Lower lobe of right lung (tissue), 2 donors: ENCODE data around the gene PLCB2. TPM values are rescaled to one million over a fixed set of nuclear protein-coding genes. Genes with fewer than 3 reads are reported as not detected.

Experiments
- ATAC-seq, 2 donors: fragments of 200-7000 bp; cut with Tn5 transposase; one replicate each; pipeline ENCODE4 v1.9.1; 2020 to 2022; ENCODE audit warnings: mild to moderate bottlenecking in 2 of 2, moderate library complexity in 2 of 2
- DNase-seq: peaks from one replicate; pipeline ENCODE4 v3.0.0-alpha.2; 2020
- H3K27ac ChIP-seq: fragments of 200-600 bp; one replicate; pipeline ENCODE4 v1.8.0; 2022
- H3K27me3 ChIP-seq: fragments of 200-600 bp; one replicate; pipeline ENCODE4 v1.8.0; 2022; ENCODE audit warnings: low read depth
- H3K36me3 ChIP-seq: fragments of 200-600 bp; one replicate; pipeline ENCODE4 v1.8.0; 2022; ENCODE audit warnings: mild to moderate bottlenecking
- H3K4me1 ChIP-seq: fragments of 200-600 bp; one replicate; pipeline ENCODE4 v1.8.0; 2022
- H3K4me3 ChIP-seq: fragments of 200-600 bp; one replicate; pipeline ENCODE4 v1.8.0; 2022; ENCODE audit warnings: mild to moderate bottlenecking
- H3K9me3 ChIP-seq: fragments of 200-600 bp; one replicate; pipeline ENCODE4 v1.8.0; 2022
- intact Hi-C: fragments of 100-400 bp; cut with DNase I; formaldehyde crosslinking; loops from one replicate; pipeline ENCODE4 v1.11.0; 2022
- total RNA-seq: library from RNA; stranded (reverse); fragmentation: NEBNext Ultra II Directional; extraction: Animal tissue kit (Norgen Biotek cat#: 25700); gene quantifications from one replicate; pipeline ENCODE4 v1.2.1, GENCODE V29; 2021
- TF ChIP-seq, protein P1 (sequence below): fragments of 200-600 bp; IDR thresholded peaks from one replicate; pipeline ENCODE4 v1.8.0; 2022; ENCODE audit warnings: antibody characterized with exemption, mild to moderate bottlenecking
- donor health status: DM: no; HTN: yes; CAD: no; lungs with severe emphysema.

Gene PLCB2
- total RNA-seq, 1 donor from 2014 or later: 105 TPM

DNA sequence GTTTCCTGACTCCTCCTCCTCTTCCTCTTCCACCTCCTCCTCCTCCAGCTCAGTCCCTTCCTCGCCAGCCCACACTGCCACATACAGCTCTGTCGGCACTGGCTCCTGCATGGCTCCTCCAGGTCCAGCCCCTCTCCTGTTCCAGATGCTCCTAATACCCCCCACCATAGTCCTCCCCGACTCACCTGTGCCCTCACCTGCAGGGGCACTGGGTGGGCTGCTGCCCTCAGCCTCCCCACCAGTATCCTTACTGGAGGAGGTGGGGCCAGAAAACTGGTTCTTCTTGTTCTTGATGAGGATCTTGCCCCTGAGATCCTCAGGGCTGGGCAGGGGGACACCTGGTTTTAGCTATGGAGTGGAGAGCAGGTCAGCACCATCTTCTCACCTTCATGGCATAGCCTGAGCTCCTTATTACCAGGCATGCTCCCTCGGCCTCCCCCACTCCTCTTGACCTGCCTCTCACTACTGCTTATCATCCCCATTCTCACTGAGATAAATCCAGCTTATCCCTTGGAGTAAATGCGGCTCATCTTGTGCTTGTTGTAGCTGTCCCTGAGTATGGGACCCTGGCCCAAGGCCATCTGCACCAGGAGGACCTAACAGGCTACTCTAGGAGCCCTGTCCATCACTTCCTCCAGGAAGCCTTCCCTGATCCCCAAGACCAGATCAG lies 11.0 kb downstream of the PLCB2 start:
- peaks cover 27% of the 10 kb centered on the region for H3K36me3 ChIP-seq
- intact Hi-C loops: no loop called here
- H3K27ac ChIP-seq: no peak overlapping the region
- no peak overlapping the region for H3K4me3 ChIP-seq
- DNase-seq (peak; percentile 22), ATAC-seq (no peak)
- H3K27me3 ChIP-seq: peaks cover 7% of the 10 kb centered on the region
- TF ChIP-seq, protein P1, sequence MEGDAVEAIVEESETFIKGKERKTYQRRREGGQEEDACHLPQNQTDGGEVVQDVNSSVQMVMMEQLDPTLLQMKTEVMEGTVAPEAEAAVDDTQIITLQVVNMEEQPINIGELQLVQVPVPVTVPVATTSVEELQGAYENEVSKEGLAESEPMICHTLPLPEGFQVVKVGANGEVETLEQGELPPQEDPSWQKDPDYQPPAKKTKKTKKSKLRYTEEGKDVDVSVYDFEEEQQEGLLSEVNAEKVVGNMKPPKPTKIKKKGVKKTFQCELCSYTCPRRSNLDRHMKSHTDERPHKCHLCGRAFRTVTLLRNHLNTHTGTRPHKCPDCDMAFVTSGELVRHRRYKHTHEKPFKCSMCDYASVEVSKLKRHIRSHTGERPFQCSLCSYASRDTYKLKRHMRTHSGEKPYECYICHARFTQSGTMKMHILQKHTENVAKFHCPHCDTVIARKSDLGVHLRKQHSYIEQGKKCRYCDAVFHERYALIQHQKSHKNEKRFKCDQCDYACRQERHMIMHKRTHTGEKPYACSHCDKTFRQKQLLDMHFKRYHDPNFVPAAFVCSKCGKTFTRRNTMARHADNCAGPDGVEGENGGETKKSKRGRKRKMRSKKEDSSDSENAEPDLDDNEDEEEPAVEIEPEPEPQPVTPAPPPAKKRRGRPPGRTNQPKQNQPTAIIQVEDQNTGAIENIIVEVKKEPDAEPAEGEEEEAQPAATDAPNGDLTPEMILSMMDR: no peak
- peaks cover 1% of the 10 kb centered on the region for H3K4me1 ChIP-seq
- H3K9me3 ChIP-seq: no peaks in the 10 kb centered on the region

DNA sequence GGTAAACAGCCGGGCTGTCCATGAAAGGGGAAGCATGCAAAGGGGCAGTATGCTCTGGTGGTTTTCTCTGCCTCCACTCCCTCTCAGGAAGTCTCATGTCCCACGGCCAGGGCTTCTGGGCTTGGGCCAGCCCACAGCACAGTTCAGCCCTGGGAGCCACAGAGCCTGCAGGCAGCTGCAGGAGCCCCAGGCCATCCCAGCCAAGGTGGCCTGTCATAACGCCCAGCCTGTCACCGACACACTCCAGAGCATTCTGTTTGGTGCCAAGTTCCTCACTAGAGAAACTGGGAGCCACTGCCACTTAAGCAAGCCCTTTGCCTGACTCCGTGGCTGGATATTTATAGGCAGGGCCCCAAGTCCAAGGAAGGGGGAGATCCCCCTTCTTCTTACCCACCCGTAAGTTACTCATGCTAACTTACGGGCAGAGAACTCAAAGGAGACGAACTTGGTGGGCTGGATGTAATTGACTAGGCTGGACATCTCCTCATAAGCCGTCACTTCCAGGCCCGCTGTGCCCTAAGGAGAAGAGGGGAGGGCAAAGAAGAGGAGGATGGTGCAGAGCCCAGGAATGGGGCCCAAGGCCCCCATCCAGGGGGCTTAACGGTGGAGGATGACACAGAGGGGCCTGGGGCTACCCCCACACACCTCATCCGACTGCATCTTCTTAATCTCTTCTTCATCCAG lies 11.7 kb downstream of the PLCB2 start:
- Histone ChIP-seq H3K27ac (no peak overlapping the region), H3K4me3 (no peak overlapping the region), H3K36me3 (peaks cover 31% of the 10 kb centered on the region), H3K27me3 (peaks cover 7% of the 10 kb centered on the region), H3K4me1 (peaks cover 8% of the 10 kb centered on the region), H3K9me3 (no peaks in the 10 kb centered on the region)
- TF ChIP-seq, protein P1: no peak
- DNase-seq: peak; percentile 39
- intact Hi-C loops: no loop called here
- ATAC-seq: no peak

DNA sequence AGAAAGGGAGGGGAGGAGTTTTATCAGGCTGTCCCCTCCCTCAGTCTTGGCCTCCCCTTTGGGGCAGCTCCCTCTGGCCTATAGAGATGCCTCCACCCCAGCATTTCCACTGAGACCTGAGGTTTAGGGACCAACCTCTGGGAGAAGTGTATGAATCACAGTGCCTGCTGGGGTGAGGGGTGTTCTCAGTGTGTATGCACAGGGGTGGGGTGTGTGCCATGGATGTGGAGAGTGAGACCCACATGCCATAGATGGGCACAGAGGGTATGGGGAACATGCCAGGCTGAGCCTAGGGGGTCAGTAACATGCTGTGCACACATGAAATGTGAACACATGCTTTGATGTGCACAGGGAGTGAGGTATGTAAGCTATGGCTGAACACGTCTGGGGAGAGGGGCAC lies 12.4 kb downstream of the PLCB2 start:
- TF ChIP-seq, protein P1: no peak
- Histone ChIP-seq H3K36me3 (peaks cover 31% of the 10 kb centered on the region), H3K4me3 (no peak overlapping the region), H3K4me1 (peaks cover 15% of the 10 kb centered on the region), H3K27me3 (peaks cover 7% of the 10 kb centered on the region), H3K27ac (no peak overlapping the region), H3K9me3 (no peaks in the 10 kb centered on the region)
- DNase-seq: no peak
- no peak for ATAC-seq
- intact Hi-C loops: no loop called here

DNA sequence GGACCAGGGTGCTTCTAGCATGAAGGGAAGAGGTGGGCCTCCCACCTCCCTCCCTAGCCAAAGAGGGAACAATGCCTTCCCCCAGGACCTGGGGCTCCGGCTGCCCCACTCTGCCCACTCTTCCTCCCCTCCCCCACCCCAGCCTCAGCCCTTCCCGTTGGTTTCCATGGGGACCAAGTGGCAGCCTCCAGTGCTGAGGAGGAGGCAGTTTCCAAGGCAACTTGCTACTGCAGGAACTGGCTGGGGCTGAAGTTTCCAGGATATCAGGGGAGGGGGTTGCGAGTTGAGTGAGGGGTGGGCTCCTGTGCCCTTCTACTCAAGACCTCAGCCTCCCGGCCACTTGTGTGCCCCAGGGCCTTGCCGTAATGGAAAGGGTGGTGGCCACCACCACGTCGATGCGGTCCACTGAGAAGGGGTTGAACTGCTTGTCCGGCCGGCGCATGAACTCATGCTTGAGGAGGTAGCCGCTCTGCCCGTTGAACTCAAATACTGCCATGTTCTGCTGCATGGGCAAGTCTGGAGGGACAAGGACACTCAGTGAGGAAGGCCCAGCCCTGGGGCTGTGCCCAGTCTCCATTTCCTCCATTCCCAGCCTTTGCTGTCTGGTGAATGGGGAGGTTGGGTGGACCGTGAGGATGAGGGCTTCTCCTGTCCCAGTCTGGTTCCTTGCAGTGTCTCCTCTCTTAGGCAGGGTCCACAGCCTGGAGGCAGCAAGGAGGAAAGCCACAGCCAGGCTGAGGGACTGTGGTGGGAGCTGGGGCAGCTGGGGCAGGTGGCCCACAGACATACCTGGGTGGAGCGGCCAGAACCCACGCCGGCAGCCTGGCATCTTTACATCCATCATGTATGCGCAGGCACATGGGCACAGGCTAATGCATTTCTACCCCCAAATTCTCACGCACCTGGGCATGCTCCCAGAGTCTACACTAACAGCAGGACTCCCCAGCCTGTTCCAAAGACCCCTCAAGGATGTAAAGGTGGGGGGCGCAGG lies 13.5 kb downstream of the PLCB2 start:
- peak; percentile 18 for DNase-seq
- intact Hi-C loops: no loop called here
- H3K27me3 ChIP-seq: peaks cover 7% of the 10 kb centered on the region
- H3K4me1 ChIP-seq: peaks cover 15% of the 10 kb centered on the region
- no peaks in the 10 kb centered on the region for H3K9me3 ChIP-seq
- H3K27ac ChIP-seq: no peak overlapping the region
- peaks cover 31% of the 10 kb centered on the region for H3K36me3 ChIP-seq
- TF ChIP-seq, protein P1: no peak
- no peak for ATAC-seq
- H3K4me3 ChIP-seq: no peak overlapping the region

DNA sequence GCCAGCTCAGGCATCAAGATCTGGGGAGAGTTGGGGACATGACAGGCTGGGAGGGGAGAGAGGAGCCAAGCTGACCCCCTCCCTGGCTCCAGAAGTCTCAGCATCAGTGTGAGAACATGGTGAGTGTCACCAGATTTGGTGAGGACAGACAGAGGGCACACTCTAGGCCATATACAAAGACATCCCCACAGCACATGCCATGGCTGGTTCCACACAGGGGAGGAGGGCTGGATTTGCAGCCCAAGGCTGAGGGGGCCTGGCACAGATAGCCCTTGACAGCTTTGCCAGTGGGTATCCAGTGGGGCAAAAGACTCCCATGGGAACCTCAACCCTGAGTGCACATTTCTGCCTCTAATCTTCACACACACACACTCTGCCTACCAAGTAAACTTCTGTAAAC lies 14.7 kb downstream of the PLCB2 start:
- Histone ChIP-seq H3K27me3 (peaks cover 10% of the 10 kb centered on the region), H3K4me1 (peaks cover 15% of the 10 kb centered on the region), H3K36me3 (peaks cover 37% of the 10 kb centered on the region), H3K27ac (no peak overlapping the region), H3K9me3 (no peaks in the 10 kb centered on the region), H3K4me3 (no peak overlapping the region)
- intact Hi-C loops: no loop called here
- TF ChIP-seq, protein P1: no peak
- no peak for ATAC-seq
- no peak for DNase-seq
